Activated CD8-positive, alpha-beta T cell treated with anti-CD3 and anti-CD28 coated beads for 36 hours (primary cell): ENCODE measurements around the gene ZBTB45. TPM values are rescaled to one million over a fixed set of nuclear protein-coding genes. Genes with fewer than 3 reads are reported as not detected.

ENCODE experiments used
- ATAC-seq: fragments of 200-7000 bp; cut with Tn5 transposase; one replicate; pipeline ENCODE4 v1.10.0; 2021; ENCODE audit warnings: mild to moderate bottlenecking, moderate library complexity
- CTCF ChIA-PET: fragments of 350-600 bp; sonication (Branson Sonifier 250); formaldehyde crosslinking; loops from one replicate; lab custom pipeline; 2021; ENCODE audit warnings: antibody characterized with exemption; lab: Charles Lee
- POLR2A ChIA-PET: fragments of 350-600 bp; sonication (Branson Sonifier 250); formaldehyde crosslinking; loops from one replicate; lab custom pipeline; 2021; ENCODE audit warnings: antibody characterized with exemption; lab: Charles Lee
- DNase-seq: peaks from one replicate; pipeline ENCODE4 v3.0.0-alpha.2; 2020
- H3K27ac Mint-ChIP-seq: one replicate; pipeline ENCODE4 v1.8.0; 2021; ENCODE audit warnings: mild to moderate bottlenecking, mixed read lengths
- H3K27me3 Mint-ChIP-seq: one replicate; pipeline ENCODE4 v1.8.0; 2021; ENCODE audit warnings: mixed read lengths
- H3K36me3 Mint-ChIP-seq: one replicate; pipeline ENCODE4 v1.8.0; 2021; ENCODE audit warnings: low read depth, mixed read lengths
- H3K4me1 Mint-ChIP-seq: one replicate; pipeline ENCODE4 v1.8.0; 2021; ENCODE audit warnings: low read depth, mixed read lengths
- H3K4me3 Mint-ChIP-seq: one replicate; pipeline ENCODE4 v1.8.0; 2021; ENCODE audit warnings: mild to moderate bottlenecking, moderate library complexity, mixed read lengths
- H3K9me3 Mint-ChIP-seq: one replicate; pipeline ENCODE4 v1.8.0; 2021; ENCODE audit warnings: mixed read lengths
- intact Hi-C: fragments of 100-400 bp; cut with micrococcal nuclease; formaldehyde crosslinking; loops from one replicate; pipeline ENCODE4 v1.10.0; 2022
- total RNA-seq, 2 experiments: library from RNA; stranded (reverse); gene quantifications; one replicate each; pipeline ENCODE4 v1.2.3, GENCODE V29; 2021
- TF ChIP-seq, protein P1 (sequence below): fragments of 200-600 bp; IDR thresholded peaks from one replicate; pipeline ENCODE4 v1.8.0; 2022; ENCODE audit warnings: antibody characterized with exemption, mild to moderate bottlenecking

ZBTB45 gene
- total RNA-seq, 2 experiments from 2014 or later: 7.4 to 7.9 TPM

DNA sequence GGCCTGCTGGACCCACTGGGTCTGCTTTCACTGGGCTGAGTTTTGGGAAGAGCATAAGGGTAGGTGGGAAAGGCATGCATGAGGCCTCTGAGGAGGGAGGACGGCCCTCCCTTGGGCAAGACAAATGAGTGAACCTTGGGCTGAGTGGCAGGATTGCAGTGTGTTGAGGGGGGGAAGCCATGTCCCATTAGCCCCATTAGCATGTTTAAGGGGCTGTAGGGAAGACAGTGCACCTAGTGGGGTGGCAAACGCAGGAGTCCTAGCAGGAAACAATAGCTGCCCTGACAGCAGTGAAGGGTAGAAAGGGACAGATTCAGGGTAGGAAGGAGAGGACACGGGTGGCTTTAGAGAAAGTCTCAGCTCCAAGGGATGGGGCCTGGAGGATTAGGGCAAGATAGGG is 3.1 kb upstream of the ZBTB45 start:
- Mint-ChIP-seq H3K4me1 (peaks cover 17% of the 10 kb centered on the region), H3K36me3 (no peaks in the 10 kb centered on the region), H3K27me3 (no peaks in the 10 kb centered on the region), H3K4me3 (no peak overlapping the region), H3K9me3 (no peaks in the 10 kb centered on the region), H3K27ac (no peak overlapping the region)
- TF ChIP-seq, protein P1, sequence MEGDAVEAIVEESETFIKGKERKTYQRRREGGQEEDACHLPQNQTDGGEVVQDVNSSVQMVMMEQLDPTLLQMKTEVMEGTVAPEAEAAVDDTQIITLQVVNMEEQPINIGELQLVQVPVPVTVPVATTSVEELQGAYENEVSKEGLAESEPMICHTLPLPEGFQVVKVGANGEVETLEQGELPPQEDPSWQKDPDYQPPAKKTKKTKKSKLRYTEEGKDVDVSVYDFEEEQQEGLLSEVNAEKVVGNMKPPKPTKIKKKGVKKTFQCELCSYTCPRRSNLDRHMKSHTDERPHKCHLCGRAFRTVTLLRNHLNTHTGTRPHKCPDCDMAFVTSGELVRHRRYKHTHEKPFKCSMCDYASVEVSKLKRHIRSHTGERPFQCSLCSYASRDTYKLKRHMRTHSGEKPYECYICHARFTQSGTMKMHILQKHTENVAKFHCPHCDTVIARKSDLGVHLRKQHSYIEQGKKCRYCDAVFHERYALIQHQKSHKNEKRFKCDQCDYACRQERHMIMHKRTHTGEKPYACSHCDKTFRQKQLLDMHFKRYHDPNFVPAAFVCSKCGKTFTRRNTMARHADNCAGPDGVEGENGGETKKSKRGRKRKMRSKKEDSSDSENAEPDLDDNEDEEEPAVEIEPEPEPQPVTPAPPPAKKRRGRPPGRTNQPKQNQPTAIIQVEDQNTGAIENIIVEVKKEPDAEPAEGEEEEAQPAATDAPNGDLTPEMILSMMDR: no peak
- intact Hi-C loops: no loop called here
- CTCF ChIA-PET: interaction anchor here (1.2 to 1.4 kb wide), 2 partner anchors 9 to 59 kb away, joined by 3 to 4 read pairs; no protein-coding TSS in a partner anchor
- no peak for ATAC-seq
- POLR2A ChIA-PET: interaction anchor here (1.5 to 3.6 kb wide), 3 partner anchors 15 to 35 kb away, joined by 3 to 13 read pairs (median 7); partner anchors contain the start of gene UBE2M
- no peak for DNase-seq

DNA sequence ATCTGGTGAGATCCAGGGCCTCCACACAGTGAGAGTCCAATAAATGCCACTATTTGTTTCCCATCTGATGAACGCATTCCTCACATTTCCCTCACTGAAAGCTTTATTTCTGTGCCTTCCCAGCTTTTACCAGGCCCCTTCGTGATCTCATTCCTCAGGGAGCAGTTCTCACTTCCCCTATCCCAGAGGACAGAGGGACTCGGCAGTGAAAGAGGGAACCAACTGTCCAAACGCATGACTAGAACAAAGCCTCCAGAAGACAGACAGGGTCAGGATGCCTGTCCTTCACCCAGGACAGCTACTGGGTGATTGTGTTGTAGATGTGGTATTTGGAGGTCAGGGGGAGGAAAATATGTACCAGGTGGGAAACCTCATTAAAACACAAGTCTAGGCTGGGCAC is 2.0 kb upstream of the ZBTB45 start:
- H3K9me3 Mint-ChIP-seq: no peaks in the 10 kb centered on the region
- H3K27ac Mint-ChIP-seq: no peak overlapping the region
- intact Hi-C loops: no loop called here
- no peak for DNase-seq
- POLR2A ChIA-PET: interaction anchor here (1.1 to 10.2 kb wide), 5 partner anchors 11 to 36 kb away, joined by 3 to 164 read pairs (median 13); partner anchors contain the start of genes CHMP2A, TRIM28 and UBE2M
- peaks cover 2% of the 10 kb centered on the region for H3K36me3 Mint-ChIP-seq
- CTCF ChIA-PET: interaction anchor here (1.0 to 5.5 kb wide), 4 partner anchors 8 to 57 kb away, joined by 3 to 131 read pairs (median 12); partner anchors contain the start of genes CHMP2A and TRIM28
- TF ChIP-seq, protein P1: no peak
- no peak for ATAC-seq
- peak overlapping the region; percentile 28 for H3K4me3 Mint-ChIP-seq
- H3K4me1 Mint-ChIP-seq: peaks cover 22% of the 10 kb centered on the region
- H3K27me3 Mint-ChIP-seq: no peaks in the 10 kb centered on the region

DNA sequence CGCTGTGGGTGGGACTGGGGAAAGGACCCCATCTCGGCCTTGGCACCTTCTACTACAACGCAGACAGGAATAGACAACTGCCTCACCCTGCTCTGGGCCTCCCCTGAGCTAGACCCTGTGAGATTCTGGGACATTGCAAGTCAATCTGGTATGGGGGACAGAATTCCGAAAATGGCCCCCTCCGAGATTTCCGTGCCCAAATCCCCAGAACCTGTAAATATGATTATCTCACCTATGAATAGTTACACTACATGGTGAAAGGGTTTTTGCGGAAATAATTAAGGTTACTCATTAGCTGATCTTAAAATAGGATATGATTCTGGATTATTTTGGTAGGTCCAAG is 618 bp upstream of the ZBTB45 start:
- Mint-ChIP-seq H3K4me3 (peak overlapping the region; percentile 88), H3K36me3 (peaks cover 12% of the 10 kb centered on the region), H3K4me1 (peaks cover 33% of the 10 kb centered on the region), H3K9me3 (no peaks in the 10 kb centered on the region), H3K27me3 (no peaks in the 10 kb centered on the region), H3K27ac (peak overlapping the region; percentile 96)
- ATAC-seq (no peak), DNase-seq (no peak)
- intact Hi-C loops: no loop called here
- CTCF ChIA-PET: interaction anchor here (0.6 to 5.5 kb wide), 37 partner anchors 9 to 215 kb away, joined by 3 to 131 read pairs (median 5); partner anchors contain the start of genes CHMP2A, ERVK3-1, SLC27A5 and TRIM28
- TF ChIP-seq, protein P1: no peak
- POLR2A ChIA-PET: interaction anchor here (0.8 to 10.2 kb wide), 29 partner anchors 9 to 1108 kb away, joined by 3 to 164 read pairs (median 6); partner anchors contain the start of genes CHMP2A, RPS5, TRIM28 and ZNF274

DNA sequence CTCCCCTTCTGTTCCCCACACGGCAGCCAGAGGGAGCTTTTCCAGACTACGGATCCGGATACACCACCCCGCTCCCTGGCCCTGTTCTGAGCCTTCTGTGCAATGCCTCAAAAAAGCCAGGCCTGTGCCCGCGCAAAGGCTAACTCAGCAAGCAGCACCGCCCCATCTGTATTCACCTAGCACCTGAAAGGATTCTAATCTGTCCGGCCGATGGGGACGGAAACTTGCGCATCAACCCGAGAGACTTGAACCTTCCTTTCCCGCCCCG is 589 bp downstream of the ZBTB45 start:
- Mint-ChIP-seq H3K36me3 (peaks cover 20% of the 10 kb centered on the region), H3K27ac (peak overlapping the region; percentile 96), H3K27me3 (no peaks in the 10 kb centered on the region), H3K4me1 (peaks cover 37% of the 10 kb centered on the region), H3K9me3 (no peaks in the 10 kb centered on the region), H3K4me3 (peak overlapping the region; percentile 88)
- intact Hi-C loops: no loop called here
- TF ChIP-seq, protein P1: no peak
- DNase-seq (peak; percentile 70), ATAC-seq (peak; percentile 11)
- CTCF ChIA-PET: interaction anchor here (0.6 to 5.5 kb wide), 20 partner anchors 11 to 301 kb away, joined by 3 to 131 read pairs (median 4); partner anchors contain the start of genes CHMP2A, ERVK3-1, TRIM28 and UBE2M
- POLR2A ChIA-PET: interaction anchor here (0.5 to 10.2 kb wide), 20 partner anchors 10 to 336 kb away, joined by 3 to 164 read pairs (median 6); partner anchors contain the start of genes CHMP2A, ERVK3-1, RPS5 and TRIM28
